Measurements from ENCODE around the gene MYH10. TPM values are rescaled to one million over a fixed set of nuclear protein-coding genes. Genes with fewer than 3 reads are reported as not detected.

MYH10 gene
- total and polyA plus RNA-seq, 2 experiments from 2014 or later = 46.8 to 69.5 TPM

- Histone ChIP-seq H4K20me1 (ENCODE audit: insufficient read depth) (no peaks in the 10 kb centered on the region), H3F3A (ENCODE audit: insufficient read depth) (no peaks in the 10 kb centered on the region), H3K27me3 (replicated peaks; ENCODE audit: insufficient read depth) (0 out of 2 replicates have a peak, but pooled peaks cover 7% of the 10 kb centered on the region), H3K79me2 (ENCODE audit: insufficient read depth) (no peaks in the 10 kb centered on the region), H3K36me3 (ENCODE audit: low read depth) (no peaks in the 10 kb centered on the region), H2AFZ (no peak overlapping the region), H3K4me1 (ENCODE audit: insufficient read depth) (no peaks in the 10 kb centered on the region), H3K9me3 (ENCODE audit: low read depth) (no peaks in the 10 kb centered on the region), H3K9me2 (ENCODE audit: insufficient read depth) (no peaks in the 10 kb centered on the region), H3K27ac (no peak overlapping the region), H3K4me3 (no peak overlapping the region), H3K9ac (no peak overlapping the region), H3K4me2 (ENCODE audit: unreplicated experiment) (no peak overlapping the region)
- TF ChIP-seq EZH2 (IDR thresholded peaks at IDR 0.05; ENCODE audit: insufficient read depth, poor library complexity, severe bottlenecking) = no peak
- no peak for TF ChIP-seq EZH2phosphoT487 (IDR thresholded peaks at IDR 0.05; ENCODE audit: insufficient read depth, low read depth)
- in situ Hi-C loops (cut with MboI) = no loop called here
- no peak for DNase-seq
- 36 to 44% methylated on average over 7 of the region's 7 CpGs for WGBS, 2 experiments (ENCODE audit: low coverage in 1 of 2, low lambda C conversion rate in 2 of 2, missing lambda C conversion rate in 2 of 2)
These were observed 36.9 kb upstream of the MYH10 start for GRCh38 chr17:8667421-8667820.

DNA sequence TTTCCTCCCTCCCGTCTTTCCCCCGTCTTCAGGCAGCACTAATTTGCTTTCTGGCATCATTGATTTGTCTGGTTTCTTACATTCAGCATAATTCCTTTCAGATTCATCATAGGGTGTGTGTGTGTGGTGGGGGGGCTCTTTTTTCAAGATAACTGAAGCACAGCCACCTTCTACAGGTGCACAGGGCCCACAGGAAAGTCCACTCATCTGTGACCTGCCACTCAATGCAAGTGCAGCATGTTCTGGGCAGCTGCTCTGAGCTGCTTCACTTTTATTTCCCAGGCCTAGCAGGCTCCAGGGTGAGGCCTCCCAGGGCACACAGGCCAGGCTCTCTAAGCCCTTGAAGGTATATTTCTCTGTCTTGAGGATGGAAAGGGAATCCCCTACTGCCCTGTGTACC is 35.2 kb upstream of the MYH10 start:
- H3K27ac ChIP-seq = no peak overlapping the region
- no peak overlapping the region for H3K4me3 ChIP-seq
- H2AFZ ChIP-seq = no peak overlapping the region
- no peaks in the 10 kb centered on the region for H3K79me2 ChIP-seq (ENCODE audit: insufficient read depth)
- H3K9me2 ChIP-seq (ENCODE audit: insufficient read depth) = no peaks in the 10 kb centered on the region
- TF ChIP-seq EZH2phosphoT487 (IDR thresholded peaks at IDR 0.05; ENCODE audit: insufficient read depth, low read depth) (no peak), EZH2 (IDR thresholded peaks at IDR 0.05; ENCODE audit: insufficient read depth, poor library complexity, severe bottlenecking) (no peak)
- H3K4me2 ChIP-seq (ENCODE audit: unreplicated experiment) = no peak overlapping the region
- H3F3A ChIP-seq (ENCODE audit: insufficient read depth) = no peaks in the 10 kb centered on the region
- no peak overlapping the region for H3K9ac ChIP-seq
- DNase-seq = no peak
- 0 out of 2 replicates have a peak, but pooled peaks cover 13% of the 10 kb centered on the region for H3K27me3 ChIP-seq (replicated peaks; ENCODE audit: insufficient read depth)
- no peaks in the 10 kb centered on the region for H3K36me3 ChIP-seq (ENCODE audit: low read depth)
- 58 to 69% methylated on average over 2 of the region's 2 CpGs for WGBS, 2 experiments (ENCODE audit: low coverage in 1 of 2, low lambda C conversion rate in 2 of 2, missing lambda C conversion rate in 2 of 2)
- H3K4me1 ChIP-seq (ENCODE audit: insufficient read depth) = no peaks in the 10 kb centered on the region
- no peaks in the 10 kb centered on the region for H3K9me3 ChIP-seq (ENCODE audit: low read depth)
- in situ Hi-C loops (cut with MboI) = no loop called here
- H4K20me1 ChIP-seq (ENCODE audit: insufficient read depth) = no peaks in the 10 kb centered on the region

GRCh38 chr17:8664456-8665126 is 34.1 kb upstream of the MYH10 start:
- Histone ChIP-seq H3K9ac (no peak overlapping the region), H3K4me1 (ENCODE audit: insufficient read depth) (no peaks in the 10 kb centered on the region), H3K4me3 (no peak overlapping the region), H2AFZ (no peak overlapping the region), H3K9me3 (ENCODE audit: low read depth) (no peaks in the 10 kb centered on the region), H3K9me2 (ENCODE audit: insufficient read depth) (no peaks in the 10 kb centered on the region), H3K27ac (no peak overlapping the region), H3K79me2 (ENCODE audit: insufficient read depth) (no peaks in the 10 kb centered on the region), H3K27me3 (replicated peaks; ENCODE audit: insufficient read depth) (0 out of 2 replicates have a peak, but pooled peaks cover 13% of the 10 kb centered on the region), H4K20me1 (ENCODE audit: insufficient read depth) (no peaks in the 10 kb centered on the region), H3K36me3 (ENCODE audit: low read depth) (no peaks in the 10 kb centered on the region), H3K4me2 (ENCODE audit: unreplicated experiment) (no peak overlapping the region), H3F3A (ENCODE audit: insufficient read depth) (no peaks in the 10 kb centered on the region)
- TF ChIP-seq EZH2 (IDR thresholded peaks at IDR 0.05; ENCODE audit: insufficient read depth, poor library complexity, severe bottlenecking) (no peak), EZH2phosphoT487 (IDR thresholded peaks at IDR 0.05; ENCODE audit: insufficient read depth, low read depth) (no peak)
- in situ Hi-C loops (cut with MboI) = no loop called here
- 79% methylated on average over 12 of the region's 12 CpGs for WGBS, 2 experiments (ENCODE audit: low coverage in 1 of 2, low lambda C conversion rate in 2 of 2, missing lambda C conversion rate in 2 of 2)
- no peak for DNase-seq

DNA sequence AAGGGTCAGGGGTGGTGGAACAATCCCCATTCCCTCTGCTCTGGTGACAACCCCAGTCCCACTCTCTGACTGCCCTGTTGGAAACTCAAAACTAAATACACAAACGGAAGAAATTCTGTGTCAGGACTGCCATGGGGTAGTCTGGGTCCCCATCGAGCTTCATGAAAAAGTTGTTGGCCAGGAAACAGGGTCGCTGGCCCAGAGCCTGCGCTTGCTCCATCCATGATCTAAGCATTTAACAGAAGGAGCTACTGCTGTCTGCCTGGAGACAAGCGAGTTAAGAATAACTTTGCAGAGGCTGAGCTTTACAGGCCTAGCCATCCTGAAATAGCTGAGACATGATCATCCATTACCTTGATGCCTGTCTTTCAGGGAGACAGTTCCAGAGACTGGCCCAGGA is 32.4 kb upstream of the MYH10 start:
- 68 to 73% methylated on average over 5 of the region's 5 CpGs for WGBS, 2 experiments (ENCODE audit: low coverage in 1 of 2, low lambda C conversion rate in 2 of 2, missing lambda C conversion rate in 2 of 2)
- H3K79me2 ChIP-seq (ENCODE audit: insufficient read depth) = no peaks in the 10 kb centered on the region
- no peak overlapping the region for H3K4me3 ChIP-seq
- DNase-seq = no peak
- no peak overlapping the region for H3K27ac ChIP-seq
- in situ Hi-C loops (cut with MboI) = no loop called here
- no peaks in the 10 kb centered on the region for H3F3A ChIP-seq (ENCODE audit: insufficient read depth)
- H3K4me1 ChIP-seq (ENCODE audit: insufficient read depth) = no peaks in the 10 kb centered on the region
- no peak overlapping the region for H3K9ac ChIP-seq
- H2AFZ ChIP-seq = no peak overlapping the region
- no peaks in the 10 kb centered on the region for H4K20me1 ChIP-seq (ENCODE audit: insufficient read depth)
- no peaks in the 10 kb centered on the region for H3K36me3 ChIP-seq (ENCODE audit: low read depth)
- H3K4me2 ChIP-seq (ENCODE audit: unreplicated experiment) = no peak overlapping the region
- no peak for TF ChIP-seq EZH2phosphoT487 (IDR thresholded peaks at IDR 0.05; ENCODE audit: insufficient read depth, low read depth)
- no peak for TF ChIP-seq EZH2 (IDR thresholded peaks at IDR 0.05; ENCODE audit: insufficient read depth, poor library complexity, severe bottlenecking)
- H3K27me3 ChIP-seq (replicated peaks; ENCODE audit: insufficient read depth) = 0 out of 2 replicates have a peak, but pooled peaks cover 13% of the 10 kb centered on the region
- no peaks in the 10 kb centered on the region for H3K9me2 ChIP-seq (ENCODE audit: insufficient read depth)
- H3K9me3 ChIP-seq (ENCODE audit: low read depth) = no peaks in the 10 kb centered on the region
